ENCODE data around the gene HIRIP3. TPM values are rescaled to one million over a fixed set of nuclear protein-coding genes. Genes with fewer than 3 reads are reported as not detected.
A peak's percentile ranks its signal among the peaks of the same experiment; 100 is the strongest.

The HIRIP3 gene
- total and polyA plus RNA-seq, 2 experiments from 2014 or later, result 10.4 to 18.5 TPM

DNA sequence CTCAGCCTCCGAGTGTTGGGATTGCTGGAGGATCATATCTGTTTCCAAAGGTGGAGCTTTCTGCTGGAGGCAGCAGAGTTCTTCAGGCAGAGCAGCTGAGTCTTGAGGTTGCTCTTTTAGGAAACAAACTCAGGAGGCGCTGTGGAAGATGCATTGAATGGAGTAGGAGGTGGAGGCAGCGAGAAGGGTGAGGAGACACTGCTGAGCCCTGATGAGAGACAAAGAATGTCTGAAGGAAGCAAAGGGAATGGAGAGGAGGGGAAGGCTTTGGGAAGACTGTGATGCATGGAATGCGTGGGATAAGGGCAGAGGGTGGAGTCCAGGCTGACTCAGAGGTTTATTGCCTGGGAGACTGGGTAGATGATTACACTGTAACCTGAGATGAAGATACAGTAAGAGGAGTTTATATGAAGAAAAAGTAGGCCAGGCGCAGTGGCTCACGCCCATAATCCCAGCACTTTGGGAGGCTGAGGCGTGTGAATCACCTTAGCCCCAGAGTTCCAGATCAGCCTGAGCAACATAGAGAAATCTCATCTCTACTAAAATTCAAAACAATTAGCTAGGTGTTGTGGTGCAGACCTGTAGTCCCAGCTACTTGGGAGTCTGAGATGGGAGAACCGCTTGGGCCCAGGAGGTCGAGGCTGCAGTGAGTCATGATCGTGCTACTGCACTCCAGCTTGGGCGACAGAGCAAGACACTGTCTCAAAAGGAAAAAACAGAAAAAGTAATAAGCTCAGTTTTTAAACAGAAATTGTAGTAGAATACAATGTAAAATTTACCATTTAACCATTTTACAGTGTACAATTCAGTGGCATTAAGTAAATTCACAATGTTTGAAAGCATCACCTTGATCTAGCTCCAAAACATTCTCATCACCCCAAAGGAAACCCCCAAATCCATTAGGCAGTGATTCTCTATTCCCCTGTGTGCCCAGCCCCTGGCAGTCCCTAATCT, 51.3 kb downstream of the HIRIP3 start:
- Histone ChIP-seq H3K27ac (ENCODE audit: low read depth) (peak overlapping the region; percentile 64; the same call in 1 of the 2 replicates), H4K20me1 (replicated peaks; ENCODE audit: insufficient read depth) (no peaks in the 10 kb centered on the region), H3K9me2 (ENCODE audit: insufficient read depth) (no peaks in the 10 kb centered on the region), H2AFZ (peak overlapping the region; percentile 79), H3K4me2 (peak overlapping the region; percentile 33; the same call in 1 of the 2 replicates), H3K4me1 (ENCODE audit: insufficient read depth) (0 out of 2 replicates have a peak, but pooled peaks cover 6% of the 10 kb centered on the region), H3K4me3 (no peak overlapping the region), H3K27me3 (ENCODE audit: insufficient read depth) (no peaks in the 10 kb centered on the region), H3K79me2 (replicated peaks; ENCODE audit: insufficient read depth) (no peaks in the 10 kb centered on the region), H3K36me3 (ENCODE audit: insufficient read depth) (no peaks in the 10 kb centered on the region), H3F3A (replicated peaks; ENCODE audit: low read depth) (no peaks in the 10 kb centered on the region)
- Mint-ChIP-seq H3K27me3 (ENCODE audit: insufficient read depth, low read depth, poor library complexity) (peaks cover 7% of the 10 kb centered on the region), H3K36me3 (ENCODE audit: low read depth) (no peaks in the 10 kb centered on the region), H3K9me3 (no peaks in the 10 kb centered on the region), H3K4me3 (no peak overlapping the region), H3K4me1 (peaks cover 10% of the 10 kb centered on the region), H3K27ac (peak overlapping the region; percentile 36)
- no peak for TF ChIP-seq CREB1 (CRISPR knock-in tag; IDR thresholded peaks at IDR 0.05; ENCODE audit: low read depth)
- TF ChIP-seq CTCF (conservative IDR thresholded peaks at IDR 0.05; ENCODE audit: low read depth in 2 of 2), result peak; percentile 40 to 55
- DNase-seq (ENCODE audit: low spot score) (peak; percentile 80), ATAC-seq (peak; percentile 95)

Other genes starting within 250 kb of the HIRIP3 start
- not detected in 2 replicates for gene C16orf54, start 249.6 kb downstream of the HIRIP3 start, total RNA-seq (2014; rRNA removed; shearing (Covaris generic))
- gene C16orf54, start 249.6 kb downstream of the HIRIP3 start, polyA plus RNA-seq (2016; fragmentation: Nextera tagmentation; extraction: Ambion mirVana), result 2.0 and 3.2 TPM in 2 replicates
- not detected in 2 replicates for gene ZG16, start 217.4 kb downstream of the HIRIP3 start, total RNA-seq (2014; rRNA removed; shearing (Covaris generic))
- gene ZG16, start 217.4 kb downstream of the HIRIP3 start, polyA plus RNA-seq (2016; fragmentation: Nextera tagmentation; extraction: Ambion mirVana), result not detected in 2 replicates
- gene KIF22, start 204.9 kb downstream of the HIRIP3 start, total RNA-seq (2014; rRNA removed; shearing (Covaris generic)), result 179 and 192 TPM in 2 replicates
- 110 and 120 TPM in 2 replicates for gene KIF22, start 204.9 kb downstream of the HIRIP3 start, polyA plus RNA-seq (2016; fragmentation: Nextera tagmentation; extraction: Ambion mirVana)
- gene MAZ, start 189.1 kb downstream of the HIRIP3 start, total RNA-seq (2014; rRNA removed; shearing (Covaris generic)), result 181 and 270 TPM in 2 replicates
- 155 and 170 TPM in 2 replicates for gene MAZ, start 189.1 kb downstream of the HIRIP3 start, polyA plus RNA-seq (2016; fragmentation: Nextera tagmentation; extraction: Ambion mirVana)
- 8.9 and 13.3 TPM in 2 replicates for gene PRRT2, start 183.4 kb downstream of the HIRIP3 start, total RNA-seq (2014; rRNA removed; shearing (Covaris generic))
- gene PRRT2, start 183.4 kb downstream of the HIRIP3 start, polyA plus RNA-seq (2016; fragmentation: Nextera tagmentation; extraction: Ambion mirVana), result 13.6 and 16.6 TPM in 2 replicates
- 59.7 and 67.6 TPM in 2 replicates for gene PAGR1, start 179.5 kb downstream of the HIRIP3 start, total RNA-seq (2014; rRNA removed; shearing (Covaris generic))
- 76.7 and 78.7 TPM in 2 replicates for gene PAGR1, start 179.5 kb downstream of the HIRIP3 start, polyA plus RNA-seq (2016; fragmentation: Nextera tagmentation; extraction: Ambion mirVana)
- gene MVP, start 175.2 kb downstream of the HIRIP3 start, total RNA-seq (2014; rRNA removed; shearing (Covaris generic)), result 2.6 and 3.7 TPM in 2 replicates
- 1.4 and 2.0 TPM in 2 replicates for gene MVP, start 175.2 kb downstream of the HIRIP3 start, polyA plus RNA-seq (2016; fragmentation: Nextera tagmentation; extraction: Ambion mirVana)
- gene CDIPT, start 132.4 kb downstream of the HIRIP3 start, total RNA-seq (2014; rRNA removed; shearing (Covaris generic)), result 60.0 and 78.1 TPM in 2 replicates
- gene CDIPT, start 132.4 kb downstream of the HIRIP3 start, polyA plus RNA-seq (2016; fragmentation: Nextera tagmentation; extraction: Ambion mirVana), result 35.7 and 36.2 TPM in 2 replicates
- gene SEZ6L2, start 96.1 kb downstream of the HIRIP3 start, total RNA-seq (2014; rRNA removed; shearing (Covaris generic)), result 55.8 and 71.9 TPM in 2 replicates
- gene SEZ6L2, start 96.1 kb downstream of the HIRIP3 start, polyA plus RNA-seq (2016; fragmentation: Nextera tagmentation; extraction: Ambion mirVana), result 17.8 and 18.0 TPM in 2 replicates
- 11.3 and 20.6 TPM in 2 replicates for gene ASPHD1, start 95.1 kb downstream of the HIRIP3 start, total RNA-seq (2014; rRNA removed; shearing (Covaris generic))
- 12.4 and 15.5 TPM in 2 replicates for gene ASPHD1, start 95.1 kb downstream of the HIRIP3 start, polyA plus RNA-seq (2016; fragmentation: Nextera tagmentation; extraction: Ambion mirVana)
- gene KCTD13, start 69.4 kb downstream of the HIRIP3 start, total RNA-seq (2014; rRNA removed; shearing (Covaris generic)), result 8.9 and 12.2 TPM in 2 replicates
- gene KCTD13, start 69.4 kb downstream of the HIRIP3 start, polyA plus RNA-seq (2016; fragmentation: Nextera tagmentation; extraction: Ambion mirVana), result 8.7 and 10.1 TPM in 2 replicates
- 39.2 and 50.0 TPM in 2 replicates for gene TMEM219, start 33.5 kb downstream of the HIRIP3 start, total RNA-seq (2014; rRNA removed; shearing (Covaris generic))
- gene TMEM219, start 33.5 kb downstream of the HIRIP3 start, polyA plus RNA-seq (2016; fragmentation: Nextera tagmentation; extraction: Ambion mirVana), result 81.5 and 82.3 TPM in 2 replicates
- 36.5 and 45.2 TPM in 2 replicates for gene TAOK2, start 21.7 kb downstream of the HIRIP3 start, total RNA-seq (2014; rRNA removed; shearing (Covaris generic))
- 8.8 and 10.1 TPM in 2 replicates for gene TAOK2, start 21.7 kb downstream of the HIRIP3 start, polyA plus RNA-seq (2016; fragmentation: Nextera tagmentation; extraction: Ambion mirVana)
- gene INO80E, start 624 bp upstream of the HIRIP3 start, total RNA-seq (2014; rRNA removed; shearing (Covaris generic)), result 71.0 and 92.8 TPM in 2 replicates
- gene INO80E, start 624 bp upstream of the HIRIP3 start, polyA plus RNA-seq (2016; fragmentation: Nextera tagmentation; extraction: Ambion mirVana), result 66.0 and 66.2 TPM in 2 replicates
- 7.5 and 10.0 TPM in 2 replicates for gene DOC2A, start 15.4 kb upstream of the HIRIP3 start, total RNA-seq (2014; rRNA removed; shearing (Covaris generic))
- gene DOC2A, start 15.4 kb upstream of the HIRIP3 start, polyA plus RNA-seq (2016; fragmentation: Nextera tagmentation; extraction: Ambion mirVana), result 9.8 and 10.4 TPM in 2 replicates
- gene C16orf92, start 27.6 kb upstream of the HIRIP3 start, total RNA-seq (2014; rRNA removed; shearing (Covaris generic)), result not detected in 2 replicates
- gene C16orf92, start 27.6 kb upstream of the HIRIP3 start, polyA plus RNA-seq (2016; fragmentation: Nextera tagmentation; extraction: Ambion mirVana), result 0.34 and 0.56 TPM in 2 replicates
- 28.2 and 37.4 TPM in 2 replicates for gene TLCD3B, start 35.7 kb upstream of the HIRIP3 start, total RNA-seq (2014; rRNA removed; shearing (Covaris generic))
- gene TLCD3B, start 35.7 kb upstream of the HIRIP3 start, polyA plus RNA-seq (2016; fragmentation: Nextera tagmentation; extraction: Ambion mirVana), result 14.2 and 16.3 TPM in 2 replicates
- 1,113 and 1,306 TPM in 2 replicates for gene ALDOA, start 70.1 kb upstream of the HIRIP3 start, total RNA-seq (2014; rRNA removed; shearing (Covaris generic))
- gene ALDOA, start 70.1 kb upstream of the HIRIP3 start, polyA plus RNA-seq (2016; fragmentation: Nextera tagmentation; extraction: Ambion mirVana), result 1,054 and 1,067 TPM in 2 replicates
- gene PPP4C, start 80.4 kb upstream of the HIRIP3 start, total RNA-seq (2014; rRNA removed; shearing (Covaris generic)), result 108 and 120 TPM in 2 replicates
- 169 and 170 TPM in 2 replicates for gene PPP4C, start 80.4 kb upstream of the HIRIP3 start, polyA plus RNA-seq (2016; fragmentation: Nextera tagmentation; extraction: Ambion mirVana)
- 1.1 and 2.3 TPM in 2 replicates for gene TBX6, start 96.3 kb upstream of the HIRIP3 start, total RNA-seq (2014; rRNA removed; shearing (Covaris generic))
- gene TBX6, start 96.3 kb upstream of the HIRIP3 start, polyA plus RNA-seq (2016; fragmentation: Nextera tagmentation; extraction: Ambion mirVana), result 1.9 and 2.4 TPM in 2 replicates
- gene YPEL3, start 100.6 kb upstream of the HIRIP3 start, total RNA-seq (2014; rRNA removed; shearing (Covaris generic)), result 21.8 and 27.8 TPM in 2 replicates
- 81.7 and 86.1 TPM in 2 replicates for gene YPEL3, start 100.6 kb upstream of the HIRIP3 start, polyA plus RNA-seq (2016; fragmentation: Nextera tagmentation; extraction: Ambion mirVana)
- gene GDPD3, start 117.9 kb upstream of the HIRIP3 start, total RNA-seq (2014; rRNA removed; shearing (Covaris generic)), result 0.94 TPM in 1 of 2 replicates, not detected in the other
- 1.1 and 1.4 TPM in 2 replicates for gene GDPD3, start 117.9 kb upstream of the HIRIP3 start, polyA plus RNA-seq (2016; fragmentation: Nextera tagmentation; extraction: Ambion mirVana)
- 14.5 and 22.4 TPM in 2 replicates for gene MAPK3, start 127.6 kb upstream of the HIRIP3 start, total RNA-seq (2014; rRNA removed; shearing (Covaris generic))
- 17.9 and 19.7 TPM in 2 replicates for gene MAPK3, start 127.6 kb upstream of the HIRIP3 start, polyA plus RNA-seq (2016; fragmentation: Nextera tagmentation; extraction: Ambion mirVana)
- gene CORO1A, start 188.0 kb upstream of the HIRIP3 start, total RNA-seq (2014; rRNA removed; shearing (Covaris generic)), result 17.9 and 23.5 TPM in 2 replicates
- 10.2 and 13.8 TPM in 2 replicates for gene CORO1A, start 188.0 kb upstream of the HIRIP3 start, polyA plus RNA-seq (2016; fragmentation: Nextera tagmentation; extraction: Ambion mirVana)
- gene BOLA2B, start 198.0 kb upstream of the HIRIP3 start, total RNA-seq (2014; rRNA removed; shearing (Covaris generic)), result 335 and 350 TPM in 2 replicates
- 659 and 682 TPM in 2 replicates for gene BOLA2B, start 198.0 kb upstream of the HIRIP3 start, polyA plus RNA-seq (2016; fragmentation: Nextera tagmentation; extraction: Ambion mirVana)
- 27.3 and 29.5 TPM in 2 replicates for gene SLX1A, start 198.3 kb upstream of the HIRIP3 start, total RNA-seq (2014; rRNA removed; shearing (Covaris generic))
- 97.5 and 112 TPM in 2 replicates for gene SLX1A, start 198.3 kb upstream of the HIRIP3 start, polyA plus RNA-seq (2016; fragmentation: Nextera tagmentation; extraction: Ambion mirVana)
- 2.8 and 11.2 TPM in 2 replicates for gene SULT1A3, start 203.6 kb upstream of the HIRIP3 start, total RNA-seq (2014; rRNA removed; shearing (Covaris generic))
- 17.4 and 19.5 TPM in 2 replicates for gene SULT1A3, start 203.6 kb upstream of the HIRIP3 start, polyA plus RNA-seq (2016; fragmentation: Nextera tagmentation; extraction: Ambion mirVana)

Data from GM23338 (cell line).